Loucy (cell line): ENCODE data around the gene RTN4.

Experiments used
- H2AFZ ChIP-seq: fragments of 200-600 bp; sonication (generic); 2 replicates; pipeline ENCODE4 v1.6.0; 2016; ENCODE audit warnings: antibody characterized with exemption, mild to moderate bottlenecking, low read length, moderate library complexity
- H3F3A ChIP-seq: fragments of 200-600 bp; 2 replicates; pipeline ENCODE4 v1.6.0; 2016; ENCODE audit warnings: antibody characterized with exemption, low read depth, mild to moderate bottlenecking
- H3K27me3 ChIP-seq: fragments of 200-600 bp; sonication (generic); 2 replicates; pipeline ENCODE4 v1.6.1; 2014; ENCODE audit warnings: low read length, mild to moderate bottlenecking; ENCODE audit not compliant: insufficient read depth, poor library complexity, severe bottlenecking
- H3K36me3 ChIP-seq: fragments of 200-600 bp; sonication (generic); 2 replicates; pipeline ENCODE4 v1.6.1; 2016; ENCODE audit warnings: low read length; ENCODE audit not compliant: insufficient read depth
- H3K4me1 ChIP-seq: fragments of 200-600 bp; sonication (generic); 2 replicates; pipeline ENCODE4 v1.5.1; 2014; ENCODE audit warnings: low read length, mild to moderate bottlenecking; ENCODE audit not compliant: insufficient read depth, poor library complexity, severe bottlenecking
- H3K4me2 ChIP-seq: fragments of 200-600 bp; sonication (generic); 2 replicates; pipeline ENCODE4 v1.6.0; 2014; ENCODE audit warnings: antibody characterized with exemption, low read length, low read depth, mild to moderate bottlenecking; ENCODE audit not compliant: poor library complexity, severe bottlenecking
- H3K4me3 ChIP-seq: fragments of 200-600 bp; sonication (generic); 2 replicates; pipeline ENCODE4 v1.5.1; 2014; ENCODE audit warnings: low read length, mild to moderate bottlenecking, mixed read lengths; ENCODE audit not compliant: poor library complexity, severe bottlenecking
- H3K79me2 ChIP-seq: fragments of 200-600 bp; sonication (generic); 2 replicates; pipeline ENCODE4 v1.6.1; 2014; ENCODE audit warnings: low read length; ENCODE audit not compliant: insufficient read depth
- H3K9ac ChIP-seq: fragments of 200-600 bp; sonication (generic); 2 replicates; pipeline ENCODE4 v1.6.0; 2014; ENCODE audit warnings: mild to moderate bottlenecking, low read depth, low read length, moderate library complexity; ENCODE audit not compliant: poor library complexity, severe bottlenecking
- H3K9me2 ChIP-seq: fragments of 200-600 bp; sonication (generic); replicated peaks from 2 replicates; pipeline ENCODE4 v1.6.1; 2016; ENCODE audit warnings: low read depth, low read length, mixed read lengths
- H3K9me3 ChIP-seq: fragments of 200-600 bp; sonication (generic); 2 replicates; pipeline ENCODE4 v1.6.1; 2014; ENCODE audit warnings: mild to moderate bottlenecking, antibody characterized with exemption, low read length, low read depth; ENCODE audit not compliant: insufficient read depth
- H4K20me1 ChIP-seq: fragments of 200-600 bp; sonication (generic); 2 replicates; pipeline ENCODE4 v1.6.0; 2014; ENCODE audit warnings: antibody characterized with exemption, low read length, mild to moderate bottlenecking; ENCODE audit not compliant: insufficient read depth, poor library complexity, severe bottlenecking
- CTCF ChIP-seq: fragments of 200-600 bp; sonication (generic); conservative IDR thresholded peaks from 2 replicates; pipeline ENCODE4 v1.5.1; 2014; ENCODE audit warnings: mild to moderate bottlenecking, antibody characterized with exemption, low read length
- EZH2phosphoT487 ChIP-seq: fragments of 200-600 bp; IDR thresholded peaks from 2 replicates; pipeline ENCODE4 v1.6.1; 2018; ENCODE audit warnings: antibody characterized with exemption, mild to moderate bottlenecking, moderate library complexity, borderline replicate concordance

The RTN4 gene

GRCh38 chr2:55000341-55000740 is 49.9 kb downstream of the RTN4 start:
- Histone ChIP-seq H3K4me2 (peak overlapping the region; percentile 0), H3K9ac (no peak overlapping the region), H3K9me3 (no peaks in the 10 kb centered on the region), H4K20me1 (peaks cover 87% of the 10 kb centered on the region), H3F3A (no peaks in the 10 kb centered on the region), H3K27me3 (no peaks in the 10 kb centered on the region), H3K79me2 (peaks cover 98% of the 10 kb centered on the region), H3K4me1 (peaks cover 24% of the 10 kb centered on the region), H3K36me3 (no peaks in the 10 kb centered on the region), H3K9me2 (no peaks in the 10 kb centered on the region), H2AFZ (no peak overlapping the region), H3K4me3 (no peak overlapping the region)
- TF ChIP-seq CTCF (no peak), EZH2phosphoT487 (no peak)

GRCh38 chr2:54999182-54999581 is 51.1 kb downstream of the RTN4 start:
- H3K4me3 ChIP-seq: no peak overlapping the region
- H3K79me2 ChIP-seq: peaks cover 98% of the 10 kb centered on the region
- TF ChIP-seq EZH2phosphoT487 (no peak), CTCF (no peak)
- H2AFZ ChIP-seq: no peak overlapping the region
- H4K20me1 ChIP-seq: peaks cover 87% of the 10 kb centered on the region
- H3K36me3 ChIP-seq: no peaks in the 10 kb centered on the region
- no peak overlapping the region for H3K9ac ChIP-seq
- peak overlapping the region; percentile 38 for H3K4me2 ChIP-seq
- no peaks in the 10 kb centered on the region for H3K9me2 ChIP-seq
- peaks cover 24% of the 10 kb centered on the region for H3K4me1 ChIP-seq
- no peaks in the 10 kb centered on the region for H3K9me3 ChIP-seq
- no peaks in the 10 kb centered on the region for H3K27me3 ChIP-seq
- H3F3A ChIP-seq: no peaks in the 10 kb centered on the region

- H3K4me1 ChIP-seq: peaks cover 24% of the 10 kb centered on the region
- no peaks in the 10 kb centered on the region for H3K36me3 ChIP-seq
- H3K9me3 ChIP-seq: no peaks in the 10 kb centered on the region
- H3K9ac ChIP-seq: no peak overlapping the region
- no peak overlapping the region for H3K4me3 ChIP-seq
- H4K20me1 ChIP-seq: peaks cover 88% of the 10 kb centered on the region
- no peaks in the 10 kb centered on the region for H3K9me2 ChIP-seq
- H2AFZ ChIP-seq: no peak overlapping the region
- peaks cover 98% of the 10 kb centered on the region for H3K79me2 ChIP-seq
- no peak overlapping the region for H3K4me2 ChIP-seq
- no peaks in the 10 kb centered on the region for H3K27me3 ChIP-seq
- TF ChIP-seq CTCF (no peak), EZH2phosphoT487 (no peak)
- H3F3A ChIP-seq: no peaks in the 10 kb centered on the region
Measured at GRCh38 chr2:54997826-54998225, 52.4 kb downstream of the RTN4 start.
